Stimulated activated CD8-positive, alpha-beta memory T cell treated with anti-CD3 and anti-CD28 coated beads, Interleukin-15, amount 100 ng/mL, for 1 hour (primary cell): Measurements from ENCODE around the gene HRAS.

ENCODE experiments used
- DNase-seq: peaks from one replicate; pipeline ENCODE4 v3.0.0-alpha.2; 2020; ENCODE audit warnings: low read depth

HRAS gene

DNA sequence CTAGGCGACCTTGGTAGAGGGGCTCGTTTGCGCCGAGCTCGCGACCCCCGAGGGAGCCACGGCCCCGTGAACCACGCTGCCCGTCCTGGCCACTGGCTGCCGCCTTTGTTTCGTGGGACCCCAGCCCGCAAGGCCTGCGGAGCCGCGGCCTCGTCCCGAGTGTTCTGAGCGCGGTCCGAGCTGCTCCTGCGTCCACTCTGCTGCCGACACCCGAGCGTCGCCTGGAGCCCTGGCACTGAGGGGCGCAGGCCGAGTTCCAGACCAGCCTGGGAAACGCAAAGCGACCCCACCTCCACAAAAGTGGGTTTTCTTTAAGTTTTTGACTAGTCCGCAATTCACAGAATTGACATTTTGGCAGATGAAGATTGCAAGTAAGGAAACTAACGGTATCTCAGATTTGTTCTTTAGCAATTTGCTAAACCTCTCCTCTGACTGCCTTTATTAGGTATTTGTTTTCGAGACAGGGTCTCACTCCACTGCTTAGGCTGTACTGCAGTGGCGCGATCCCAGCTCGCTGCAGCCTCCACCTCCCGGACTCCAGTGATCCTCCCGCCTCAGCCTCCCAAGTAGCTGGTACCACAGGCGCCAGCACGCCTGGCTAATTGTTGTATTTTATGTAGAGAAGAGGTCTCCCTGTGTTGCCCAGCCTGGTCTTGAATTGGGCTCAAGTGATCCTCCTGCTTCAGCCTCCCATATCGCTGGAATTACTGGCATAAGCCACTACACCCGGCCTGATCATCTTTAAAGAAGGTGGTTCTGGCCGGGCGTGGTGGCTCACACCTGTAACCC is 27.5 kb downstream of the HRAS start:
- no peak for DNase-seq

DNA sequence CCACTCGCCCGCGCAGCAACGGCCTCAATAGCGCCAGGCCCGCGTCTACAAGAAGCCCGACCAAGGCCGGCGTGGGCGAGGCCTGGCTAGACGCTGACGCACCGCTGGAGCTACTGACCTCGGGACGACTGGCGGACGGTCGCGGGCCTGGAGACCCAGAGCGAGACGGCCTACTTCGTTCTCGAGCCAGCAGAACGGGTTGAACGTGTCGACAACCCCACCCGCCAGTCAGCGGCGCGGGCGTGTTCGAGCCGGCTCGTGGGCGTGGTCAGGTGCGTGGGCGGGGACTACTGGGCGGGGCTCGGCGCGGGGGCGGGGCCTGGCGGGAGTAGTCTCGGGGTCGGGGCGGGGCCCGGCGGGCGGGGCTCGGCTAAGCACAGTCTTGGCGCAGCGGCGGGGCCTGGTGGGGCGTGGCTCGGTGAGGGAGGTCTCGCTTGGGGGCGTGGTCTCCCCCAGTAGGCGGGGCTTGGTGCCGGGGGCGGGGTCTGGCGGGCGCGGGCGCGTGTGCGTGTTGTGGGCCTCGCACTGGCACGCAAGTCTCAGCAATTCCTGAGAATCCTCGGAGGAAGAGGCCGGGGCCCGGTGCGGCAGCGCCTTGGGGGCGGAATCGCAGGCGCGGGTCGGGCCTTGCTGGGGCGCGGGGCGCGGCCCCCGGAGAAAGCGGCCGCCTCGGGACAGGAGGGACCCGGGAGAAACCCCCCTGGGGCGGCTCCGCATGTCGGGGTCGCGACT is 28.2 kb downstream of the HRAS start, which contains the start of gene RNH1:
RNH1 (minus strand) TSS at position 248 of the 732 bp plus-strand sequence. CDS start 5,080 bp downstream, outside the sequence.
- peak; percentile 98 for DNase-seq

DNA sequence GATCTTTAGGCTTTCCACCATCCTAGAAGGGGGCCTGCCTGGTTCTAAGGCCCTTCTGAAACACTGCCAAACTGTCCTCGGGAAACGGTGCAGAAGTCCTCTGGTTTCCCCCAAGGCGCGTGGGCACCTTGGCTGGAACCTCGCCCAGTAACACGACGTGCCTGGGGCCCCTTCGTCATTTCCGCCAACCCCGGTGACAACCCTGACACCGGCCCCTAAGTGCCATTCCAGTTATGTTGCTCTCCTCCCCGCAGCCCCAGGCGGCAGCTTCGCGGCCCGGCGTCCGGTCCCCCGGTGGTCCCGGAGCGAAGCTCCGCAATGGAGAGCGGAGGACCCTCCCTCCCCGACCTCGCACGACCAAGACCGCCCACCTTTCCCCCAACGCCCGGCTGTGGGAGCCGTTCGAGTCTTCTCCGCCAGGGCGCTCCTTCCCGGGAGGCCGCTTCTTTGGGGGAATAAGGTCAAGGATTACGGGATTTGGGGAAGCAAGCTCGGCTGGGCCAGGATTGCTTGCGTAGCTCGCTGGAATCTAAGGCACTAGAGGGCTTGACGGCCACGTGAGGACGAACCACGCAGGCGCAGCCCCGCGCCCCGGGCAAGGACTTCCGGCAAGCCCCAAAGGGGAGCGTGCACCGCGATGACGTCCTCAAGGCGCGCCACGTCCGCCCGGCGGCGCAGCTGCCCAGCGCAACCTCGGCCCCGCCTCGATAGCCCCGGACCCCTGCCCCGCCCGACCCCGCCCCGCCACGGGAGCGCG is 29.0 kb downstream of the HRAS start:
- peak; percentile 96 for DNase-seq

- DNase-seq = no peak
Measured at GRCh38 chr11:504994-505344, 30.4 kb downstream of the HRAS start.

- DNase-seq = no peak
Measured at GRCh38 chr11:504053-504993, 31.1 kb downstream of the HRAS start.

DNA sequence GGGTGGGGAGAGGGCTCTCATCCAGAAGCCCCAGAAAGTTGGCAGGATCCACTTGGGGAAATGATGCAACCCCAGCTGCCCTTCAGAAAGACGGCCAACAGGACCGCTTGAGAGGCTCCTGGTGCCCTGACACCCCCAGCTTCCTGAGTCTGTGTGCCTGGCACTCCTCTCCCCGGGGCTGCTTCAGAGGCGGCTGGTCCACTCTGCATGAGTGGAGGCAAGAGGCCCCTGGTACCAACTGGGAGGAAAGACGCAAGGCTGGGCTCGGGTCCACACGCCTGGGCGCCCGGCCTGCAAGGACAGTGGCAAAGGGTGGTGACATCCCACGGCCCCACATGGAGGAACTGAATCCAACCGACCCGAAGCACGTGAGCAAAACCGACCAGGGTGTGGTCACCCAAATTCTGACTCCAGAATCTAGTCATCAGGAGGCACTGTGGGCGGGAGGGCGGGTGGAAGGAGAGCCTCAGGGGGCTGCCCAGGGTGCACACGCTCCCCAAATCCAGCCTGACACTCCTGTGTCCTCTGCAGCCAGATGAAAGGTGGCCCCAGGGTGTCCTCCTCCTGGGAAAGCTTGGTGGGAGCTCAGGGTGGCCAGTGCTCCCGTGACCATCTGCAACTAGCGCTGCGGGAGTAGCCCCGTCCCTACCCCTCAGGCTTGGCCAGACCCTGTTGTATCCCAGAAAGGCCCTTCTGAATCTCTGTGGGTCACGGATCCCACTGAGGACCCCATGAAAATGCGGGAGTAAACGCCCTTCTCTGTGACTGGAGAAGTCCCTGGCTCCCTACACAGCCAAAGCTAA is 32.0 kb downstream of the HRAS start:
- DNase-seq = no peak

GRCh38 chr11:502288-503178 is 32.8 kb downstream of the HRAS start:
- DNase-seq = no peak

- no peak for DNase-seq
Measured at GRCh38 chr11:501683-502287, 33.6 kb downstream of the HRAS start.

DNA sequence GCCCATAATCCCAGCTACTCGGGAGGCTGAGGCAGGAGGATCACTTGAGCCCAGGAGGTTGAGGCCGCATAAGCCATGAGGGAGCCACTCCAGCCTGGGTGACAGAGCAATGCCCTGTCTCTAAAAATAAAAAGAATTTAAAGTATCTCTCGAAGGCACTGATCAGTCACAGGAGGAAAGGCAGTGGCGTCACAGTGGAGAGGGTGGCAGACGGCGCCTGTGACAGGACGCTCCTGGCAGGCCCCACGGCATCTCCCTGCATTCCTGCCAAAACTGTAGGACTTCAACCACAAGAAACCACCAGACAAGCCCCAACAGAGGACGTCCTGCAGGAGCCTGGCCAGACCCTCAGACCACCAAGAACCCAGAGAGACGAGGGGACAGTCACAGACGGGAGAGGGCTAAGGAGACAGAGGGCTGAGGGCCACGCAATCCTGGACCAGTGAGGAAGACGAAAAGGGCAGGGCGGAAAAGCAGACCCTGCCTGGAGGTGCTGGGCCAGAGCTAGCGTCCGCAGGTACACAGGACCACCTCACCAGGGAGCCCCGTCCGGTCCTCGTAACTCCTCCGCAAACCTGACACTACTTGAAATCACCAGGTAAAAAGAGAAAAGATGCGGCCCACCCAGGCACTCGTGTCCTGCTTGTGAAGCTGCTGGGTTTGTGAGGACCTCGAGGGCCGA is 34.2 kb downstream of the HRAS start:
- no peak for DNase-seq

GRCh38 chr11:499201-500076 is 35.9 kb downstream of the HRAS start:
- DNase-seq = no peak

DNA sequence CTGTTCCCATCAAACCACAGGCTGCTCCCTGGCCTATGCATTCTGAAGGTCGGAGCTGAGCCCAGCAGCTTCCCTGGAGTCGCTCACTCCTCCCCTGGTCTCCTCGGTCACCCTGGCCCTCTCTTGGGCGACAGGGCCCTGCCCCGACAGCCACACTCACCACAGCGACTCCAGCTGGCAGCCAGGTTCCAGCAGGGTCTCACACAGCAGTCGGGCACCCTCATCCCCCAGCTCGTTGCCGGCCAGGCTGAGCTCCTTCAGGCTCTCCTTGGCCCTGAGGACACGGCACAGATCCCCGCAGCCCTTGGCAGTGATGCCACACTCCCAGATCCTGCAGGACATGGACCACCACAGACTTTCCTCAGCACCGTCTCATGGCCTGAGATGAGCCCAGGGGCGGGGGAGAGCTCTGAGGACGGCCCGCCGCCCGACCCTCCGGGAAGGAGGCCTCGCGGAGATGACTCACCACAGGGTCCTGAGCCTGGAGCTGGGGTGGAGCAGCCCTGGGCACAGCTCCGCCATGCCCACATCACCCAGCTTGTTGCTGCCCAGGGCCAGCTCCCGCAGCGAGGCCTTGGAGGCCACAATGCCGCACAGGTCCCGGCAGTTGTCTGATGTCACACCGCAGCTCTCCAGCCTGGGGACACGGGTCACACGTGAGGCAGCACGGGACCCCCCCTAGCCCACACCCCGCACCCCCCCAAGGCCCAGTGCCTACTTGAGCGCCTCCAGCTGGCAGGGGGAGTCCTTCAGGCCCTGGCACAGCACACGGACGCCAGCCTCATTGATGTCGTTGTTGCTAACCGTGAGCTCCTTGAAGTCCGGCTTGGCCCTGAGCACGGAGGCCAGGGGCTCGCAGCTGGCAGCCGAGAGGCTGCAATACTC is 36.8 kb downstream of the HRAS start:
- no peak for DNase-seq

- DNase-seq = no peak
Measured at GRCh38 chr11:497565-498296, 37.6 kb downstream of the HRAS start.

GRCh38 chr11:496834-497564 is 38.4 kb downstream of the HRAS start:
- DNase-seq = no peak

GRCh38 chr11:495537-495931 is 39.8 kb downstream of the HRAS start:
- DNase-seq = no peak
